Liver (tissue), 2 donors: ENCODE data around the gene MAOB.
A peak's percentile ranks its signal among the peaks of the same experiment; 100 is the strongest.

Source experiments
- CTCF ChIP-seq: fragments of 150-350 bp; IDR thresholded peaks from 2 replicates; pipeline ENCODE4 v1.5.1; 2017; ENCODE audit warnings: improper control_type of control experiment, low read depth, low read length; ENCODE audit not compliant: missing input control
- FOXA1 ChIP-seq: IDR thresholded peaks from 2 replicates; pipeline ENCODE4 v1.6.1; 2016; ENCODE audit warnings: antibody characterized with exemption
- donor health status: healthy.

DNA sequence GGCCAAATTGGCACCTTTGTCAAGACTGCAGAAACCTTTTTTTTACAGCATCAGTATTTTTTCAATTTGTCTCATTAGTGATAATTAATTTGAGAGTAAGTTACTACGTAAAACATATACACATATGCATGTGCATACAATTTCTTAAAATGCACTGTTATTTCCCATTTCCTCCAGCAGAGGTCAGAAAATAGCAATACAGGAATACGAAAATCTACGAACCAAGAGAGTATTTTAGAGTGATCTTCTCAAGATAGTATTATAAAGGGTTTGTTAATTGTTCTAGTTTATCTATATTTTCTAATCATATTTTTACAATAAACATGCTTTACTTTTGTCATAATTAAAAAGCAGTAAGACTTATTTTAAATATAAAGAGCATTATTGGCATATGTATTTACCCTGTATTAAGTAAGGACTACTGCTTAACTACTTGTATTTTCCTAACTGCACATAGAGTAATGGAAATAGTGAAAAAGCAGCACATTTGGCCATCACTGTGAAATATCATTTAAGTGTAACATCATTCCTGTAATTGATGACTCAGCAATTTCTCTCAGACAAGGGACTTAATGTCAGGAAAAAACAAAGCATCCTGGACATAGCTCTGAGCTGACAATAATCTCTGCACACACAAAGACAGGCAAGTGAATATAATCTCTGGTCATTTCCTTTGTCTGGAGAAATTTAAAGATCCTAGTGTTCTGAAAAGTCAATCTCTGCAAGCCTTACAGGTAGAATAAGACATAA is 45.6 kb downstream of the MAOB start:
- peak; percentile 60 for TF ChIP-seq CTCF
- TF ChIP-seq FOXA1: no peak
